SK-N-SH (cell line): Measurements from ENCODE around the gene INTS1.

ENCODE experiments used
- EZH2phosphoT487 ChIP-seq: fragments of 200-600 bp; sonication (generic); IDR thresholded peaks from 2 replicates; pipeline ENCODE4 v1.6.1; 2017; ENCODE audit warnings: low read depth, mixed run types, mild to moderate bottlenecking, antibody characterized with exemption, moderate library complexity, borderline replicate concordance
- GABPA ChIP-seq: IDR thresholded peaks from 2 replicates; pipeline ENCODE4 v1.4.0; 2012; ENCODE audit warnings: low read depth, mild to moderate bottlenecking
- POLR2AphosphoS5 ChIP-seq: IDR thresholded peaks from 2 replicates; pipeline ENCODE4 v1.6.1; 2012; ENCODE audit warnings: low read depth, low read length
- RAD21 ChIP-seq: IDR thresholded peaks from 2 replicates; pipeline ENCODE4 v1.6.1; 2012; ENCODE audit warnings: mild to moderate bottlenecking, low read length
- RFX5 ChIP-seq: IDR thresholded peaks from 2 replicates; pipeline ENCODE4 v1.6.1; 2012; ENCODE audit warnings: mild to moderate bottlenecking, improper control_type of control experiment, low read length
- RXRA ChIP-seq: IDR thresholded peaks from 2 replicates; pipeline ENCODE4 v1.4.0; 2012; ENCODE audit warnings: low read depth, mild to moderate bottlenecking, borderline replicate concordance
- TF ChIP-seq, protein P1 (sequence below): fragments of 200-600 bp; sonication (generic); IDR thresholded peaks from 2 replicates; pipeline ENCODE4 v1.6.1; 2017; ENCODE audit warnings: antibody characterized with exemption, mild to moderate bottlenecking, moderate library complexity
- TF ChIP-seq, protein P2 (sequence below): IDR thresholded peaks from 2 replicates; pipeline ENCODE4 v1.4.0; 2012; ENCODE audit warnings: low read depth, borderline replicate concordance
- TF ChIP-seq, protein P3 (sequence below): IDR thresholded peaks from 2 replicates; pipeline ENCODE4 v1.4.0; 2012; ENCODE audit warnings: low read depth
- TF ChIP-seq, protein P4 (sequence below): fragments of 150-350 bp; IDR thresholded peaks from 2 replicates; pipeline ENCODE4 v1.6.1; 2016; ENCODE audit warnings: mild to moderate bottlenecking, low read depth, low read length

GRCh38 chr7:1492640-1493039 is 11.5 kb downstream of the INTS1 start:
- no peak for TF ChIP-seq RAD21
- TF ChIP-seq POLR2AphosphoS5 = no peak
- TF ChIP-seq EZH2phosphoT487 = no peak
- TF ChIP-seq GABPA = no peak
- TF ChIP-seq, protein P1, sequence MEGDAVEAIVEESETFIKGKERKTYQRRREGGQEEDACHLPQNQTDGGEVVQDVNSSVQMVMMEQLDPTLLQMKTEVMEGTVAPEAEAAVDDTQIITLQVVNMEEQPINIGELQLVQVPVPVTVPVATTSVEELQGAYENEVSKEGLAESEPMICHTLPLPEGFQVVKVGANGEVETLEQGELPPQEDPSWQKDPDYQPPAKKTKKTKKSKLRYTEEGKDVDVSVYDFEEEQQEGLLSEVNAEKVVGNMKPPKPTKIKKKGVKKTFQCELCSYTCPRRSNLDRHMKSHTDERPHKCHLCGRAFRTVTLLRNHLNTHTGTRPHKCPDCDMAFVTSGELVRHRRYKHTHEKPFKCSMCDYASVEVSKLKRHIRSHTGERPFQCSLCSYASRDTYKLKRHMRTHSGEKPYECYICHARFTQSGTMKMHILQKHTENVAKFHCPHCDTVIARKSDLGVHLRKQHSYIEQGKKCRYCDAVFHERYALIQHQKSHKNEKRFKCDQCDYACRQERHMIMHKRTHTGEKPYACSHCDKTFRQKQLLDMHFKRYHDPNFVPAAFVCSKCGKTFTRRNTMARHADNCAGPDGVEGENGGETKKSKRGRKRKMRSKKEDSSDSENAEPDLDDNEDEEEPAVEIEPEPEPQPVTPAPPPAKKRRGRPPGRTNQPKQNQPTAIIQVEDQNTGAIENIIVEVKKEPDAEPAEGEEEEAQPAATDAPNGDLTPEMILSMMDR = no peak
- TF ChIP-seq RFX5 = no peak
- TF ChIP-seq, protein P2, sequence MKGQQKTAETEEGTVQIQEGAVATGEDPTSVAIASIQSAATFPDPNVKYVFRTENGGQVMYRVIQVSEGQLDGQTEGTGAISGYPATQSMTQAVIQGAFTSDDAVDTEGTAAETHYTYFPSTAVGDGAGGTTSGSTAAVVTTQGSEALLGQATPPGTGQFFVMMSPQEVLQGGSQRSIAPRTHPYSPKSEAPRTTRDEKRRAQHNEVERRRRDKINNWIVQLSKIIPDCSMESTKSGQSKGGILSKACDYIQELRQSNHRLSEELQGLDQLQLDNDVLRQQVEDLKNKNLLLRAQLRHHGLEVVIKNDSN = no peak
- TF ChIP-seq, protein P3, sequence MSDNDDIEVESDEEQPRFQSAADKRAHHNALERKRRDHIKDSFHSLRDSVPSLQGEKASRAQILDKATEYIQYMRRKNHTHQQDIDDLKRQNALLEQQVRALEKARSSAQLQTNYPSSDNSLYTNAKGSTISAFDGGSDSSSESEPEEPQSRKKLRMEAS = no peak
- no peak for TF ChIP-seq RXRA
- TF ChIP-seq, protein P4, sequence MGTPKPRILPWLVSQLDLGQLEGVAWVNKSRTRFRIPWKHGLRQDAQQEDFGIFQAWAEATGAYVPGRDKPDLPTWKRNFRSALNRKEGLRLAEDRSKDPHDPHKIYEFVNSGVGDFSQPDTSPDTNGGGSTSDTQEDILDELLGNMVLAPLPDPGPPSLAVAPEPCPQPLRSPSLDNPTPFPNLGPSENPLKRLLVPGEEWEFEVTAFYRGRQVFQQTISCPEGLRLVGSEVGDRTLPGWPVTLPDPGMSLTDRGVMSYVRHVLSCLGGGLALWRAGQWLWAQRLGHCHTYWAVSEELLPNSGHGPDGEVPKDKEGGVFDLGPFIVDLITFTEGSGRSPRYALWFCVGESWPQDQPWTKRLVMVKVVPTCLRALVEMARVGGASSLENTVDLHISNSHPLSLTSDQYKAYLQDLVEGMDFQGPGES = no peak
